Psoas muscle (tissue), 8 donors: ENCODE data around the gene BUD13. TPM values are rescaled to one million over a fixed set of nuclear protein-coding genes. Genes with fewer than 3 reads are reported as not detected.

Experiments used
- ATAC-seq, 4 donors: fragments of 200-7000 bp; cut with Tn5 transposase; one replicate each; pipeline ENCODE4 v1.9.1; 2020; ENCODE audit warnings: moderate library complexity in 3 of 4, mild to moderate bottlenecking in 2 of 4
- DNase-seq, 2 donors: peaks; one replicate each; pipeline ENCODE4 v3.0.0-alpha.2; 2020
- H3K27ac ChIP-seq: fragments of 200-600 bp; one replicate; pipeline ENCODE4 v1.8.0; 2022
- H3K27me3 ChIP-seq, 3 donors: fragments of 200-600 bp in 1 of 3; one replicate each; pipeline versions ENCODE4 v1.6.1 to v1.8.0; 2013 to 2022; ENCODE audit warnings: low read length in 2 of 3, mild to moderate bottlenecking in 2 of 3, moderate library complexity in 1 of 3; ENCODE audit not compliant: insufficient read depth in 3 of 3
- H3K36me3 ChIP-seq, 2 donors: fragments of 200-600 bp in 1 of 2; one replicate each; pipeline versions ENCODE4 v1.6.1 to v1.8.0; 2013 to 2022; ENCODE audit warnings: low read depth in 1 of 2, mild to moderate bottlenecking in 1 of 2, moderate library complexity in 1 of 2; ENCODE audit not compliant: insufficient read depth in 1 of 2
- H3K4me1 ChIP-seq: fragments of 200-600 bp; one replicate; pipeline ENCODE4 v1.8.0; 2022
- H3K4me3 ChIP-seq: fragments of 200-600 bp; one replicate; pipeline ENCODE4 v1.8.0; 2022; ENCODE audit warnings: mild to moderate bottlenecking
- H3K9me3 ChIP-seq: fragments of 200-600 bp; one replicate; pipeline ENCODE4 v1.8.0; 2022
- WGBS, 3 donors: extraction: QIAGEN DNeasy Blood & Tissue Kit; methylation state at CpG; one replicate each; pipeline versions ENCODE4 v1.1.6 to v1.1.7; 2013; 5-methylcytosine and 5-hydroxymethylcytosine counted together
- intact Hi-C, 2 donors: fragments of 100-400 bp; cut with DNase I; formaldehyde crosslinking; loops; one replicate each; pipeline versions ENCODE4 v1.11.0 to v1.14.2; 2022
- polyA plus RNA-seq, 3 donors: library from polyadenylated mRNA; stranded (reverse); fragments of 200-250 nt; gene quantifications; one replicate each; pipeline ENCODE4 v1.2.3, GENCODE V29; 2013
- total RNA-seq, 4 donors: library from RNA; stranded (reverse); fragmentation: NEBNext Ultra II Directional in 2 of 4; extraction: Animal tissue kit (Norgen Biotek cat#: 25700) in 2 of 4; gene quantifications; one replicate each; pipeline versions ENCODE4 v1.2.1 to v1.2.4, GENCODE V29; 2021 to 2023
- TF ChIP-seq, protein P1 (sequence below): fragments of 200-600 bp; IDR thresholded peaks from one replicate; pipeline ENCODE4 v1.8.0; 2022; ENCODE audit warnings: antibody characterized with exemption
- donor health status: healthy with polysubstance abuse.
- donor health status: DM: no; HTN: no; CAD: no; lungs with moderate emphysema.
- donor health status: Bipolar disorder and iron deficiency.
- donor health status: healthy.
- donor health status: DM: yes; HTN: yes; CAD: no.
- donor health status: DM: no; HTN: no; CAD: no.
- donor health status: DM: no; HTN: no; CAD: no.
- donor health status: DM: yes; HTN: yes; CAD: no.

BUD13 gene
- total and polyA plus RNA-seq, 7 donors = 8.6 to 17.1 (median 11.2) TPM

DNA sequence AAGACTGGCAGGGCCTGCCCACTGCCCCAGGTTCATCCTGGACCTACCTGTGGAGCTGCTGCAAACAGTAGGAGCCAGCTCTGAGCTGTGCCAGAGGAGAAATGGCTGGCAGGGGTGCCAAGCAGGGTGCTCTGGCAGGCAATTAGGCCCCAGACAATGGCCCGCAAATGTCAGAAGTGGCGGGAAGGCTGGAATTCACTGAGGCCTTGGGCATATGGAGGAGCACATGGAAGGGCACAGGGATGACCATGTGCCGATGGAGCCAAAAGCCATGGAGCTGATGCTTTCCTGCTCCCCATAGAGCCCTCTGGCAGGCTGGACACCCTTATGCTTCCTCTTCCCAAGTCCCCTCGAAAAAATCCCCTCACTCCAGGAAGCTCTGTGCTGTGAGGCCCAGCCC, 62.0 kb downstream of the BUD13 start:
- Histone ChIP-seq H3K27me3 (peaks cover 0 to 26% (median 0%) of the 10 kb centered on the region in 3 donors), H3K9me3 (peaks cover 4% of the 10 kb centered on the region), H3K27ac (no peak overlapping the region), H3K4me1 (peaks cover 4% of the 10 kb centered on the region), H3K36me3 (no peaks in the 10 kb centered on the region), H3K4me3 (no peak overlapping the region)
- TF ChIP-seq, protein P1, sequence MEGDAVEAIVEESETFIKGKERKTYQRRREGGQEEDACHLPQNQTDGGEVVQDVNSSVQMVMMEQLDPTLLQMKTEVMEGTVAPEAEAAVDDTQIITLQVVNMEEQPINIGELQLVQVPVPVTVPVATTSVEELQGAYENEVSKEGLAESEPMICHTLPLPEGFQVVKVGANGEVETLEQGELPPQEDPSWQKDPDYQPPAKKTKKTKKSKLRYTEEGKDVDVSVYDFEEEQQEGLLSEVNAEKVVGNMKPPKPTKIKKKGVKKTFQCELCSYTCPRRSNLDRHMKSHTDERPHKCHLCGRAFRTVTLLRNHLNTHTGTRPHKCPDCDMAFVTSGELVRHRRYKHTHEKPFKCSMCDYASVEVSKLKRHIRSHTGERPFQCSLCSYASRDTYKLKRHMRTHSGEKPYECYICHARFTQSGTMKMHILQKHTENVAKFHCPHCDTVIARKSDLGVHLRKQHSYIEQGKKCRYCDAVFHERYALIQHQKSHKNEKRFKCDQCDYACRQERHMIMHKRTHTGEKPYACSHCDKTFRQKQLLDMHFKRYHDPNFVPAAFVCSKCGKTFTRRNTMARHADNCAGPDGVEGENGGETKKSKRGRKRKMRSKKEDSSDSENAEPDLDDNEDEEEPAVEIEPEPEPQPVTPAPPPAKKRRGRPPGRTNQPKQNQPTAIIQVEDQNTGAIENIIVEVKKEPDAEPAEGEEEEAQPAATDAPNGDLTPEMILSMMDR = no peak
- no peak for ATAC-seq
- intact Hi-C loops = no loop called here
- WGBS, 3 donors = 77 to 99% (median 77%) methylated on average over 4 of the region's 4 CpGs
- DNase-seq = no peak

DNA sequence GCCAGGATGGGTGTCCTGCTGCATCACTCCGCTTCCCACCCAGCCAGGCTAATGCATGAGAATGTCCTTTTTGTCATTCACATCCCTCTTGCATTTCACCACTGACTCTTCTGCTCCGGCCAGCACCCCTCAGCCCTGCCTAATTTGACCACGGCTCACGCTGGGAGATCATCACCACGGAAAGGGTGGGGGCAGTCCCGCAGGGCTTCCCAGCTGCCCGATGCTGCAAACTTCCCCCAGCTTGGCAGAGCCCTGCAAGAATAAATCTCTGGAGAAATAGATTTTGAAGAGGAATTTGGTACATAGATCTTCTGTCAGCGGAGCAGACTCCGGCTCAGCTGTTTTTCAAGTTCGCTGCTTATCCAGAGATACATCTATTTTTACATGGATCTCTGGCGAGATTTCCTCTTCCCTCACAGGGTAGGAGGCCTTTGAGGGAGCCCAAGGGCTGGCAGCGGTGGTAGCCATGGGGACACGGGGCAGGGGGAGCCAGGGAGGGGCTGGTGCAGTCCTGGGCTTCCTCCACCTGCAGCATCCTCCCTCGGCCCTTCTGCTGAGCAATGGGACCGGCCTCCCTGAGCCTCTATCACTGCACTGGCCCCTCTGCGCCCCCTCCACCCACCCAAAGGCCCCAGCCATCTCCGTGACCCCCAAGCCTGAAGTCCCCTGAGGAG, 62.6 kb downstream of the BUD13 start:
- TF ChIP-seq, protein P1 = no peak
- Histone ChIP-seq H3K36me3 (no peaks in the 10 kb centered on the region), H3K4me1 (peaks cover 4% of the 10 kb centered on the region), H3K27me3 (peaks cover 0 to 26% (median 0%) of the 10 kb centered on the region in 3 donors), H3K4me3 (no peak overlapping the region), H3K27ac (no peak overlapping the region), H3K9me3 (peaks cover 4% of the 10 kb centered on the region)
- intact Hi-C loops = no loop called here
- DNase-seq (no peak), ATAC-seq (no peak)
- WGBS, 3 donors = 28 to 31% (median 29%) methylated on average over 16 to 17 of the region's 17 CpGs

DNA sequence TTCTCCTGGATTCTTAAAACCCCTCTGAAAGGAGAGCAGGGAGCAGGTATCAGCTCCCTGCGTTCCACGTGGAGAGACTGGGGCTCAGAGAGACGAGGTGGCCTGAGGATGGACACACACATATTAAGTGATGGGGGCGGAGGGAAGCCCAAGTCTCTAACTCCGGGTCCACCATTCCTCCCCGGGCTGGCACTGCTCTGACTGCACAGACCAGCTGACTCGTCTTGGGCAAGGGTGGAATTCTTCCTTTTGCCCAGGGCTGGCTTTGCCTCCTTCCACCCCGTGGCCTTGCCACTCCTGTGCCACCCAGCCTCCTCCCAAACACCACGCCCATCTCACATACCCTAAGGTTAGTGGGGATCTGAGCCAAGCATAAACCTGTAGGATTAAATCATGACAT, 65.0 kb downstream of the BUD13 start:
- H3K4me1 ChIP-seq = peaks cover 4% of the 10 kb centered on the region
- no peaks in the 10 kb centered on the region for H3K9me3 ChIP-seq
- no peaks in the 10 kb centered on the region for H3K36me3 ChIP-seq
- TF ChIP-seq, protein P1 = no peak
- DNase-seq (no peak), ATAC-seq (peak; percentile 28 to 56 (median 40))
- H3K4me3 ChIP-seq = peak overlapping the region; percentile 50
- intact Hi-C loops = no loop called here
- H3K27ac ChIP-seq = no peak overlapping the region
- peaks cover 0 to 19% (median 0%) of the 10 kb centered on the region in 3 donors for H3K27me3 ChIP-seq
- WGBS, 3 donors = 30 to 40% (median 38%) methylated on average over 9 of the region's 9 CpGs

DNA sequence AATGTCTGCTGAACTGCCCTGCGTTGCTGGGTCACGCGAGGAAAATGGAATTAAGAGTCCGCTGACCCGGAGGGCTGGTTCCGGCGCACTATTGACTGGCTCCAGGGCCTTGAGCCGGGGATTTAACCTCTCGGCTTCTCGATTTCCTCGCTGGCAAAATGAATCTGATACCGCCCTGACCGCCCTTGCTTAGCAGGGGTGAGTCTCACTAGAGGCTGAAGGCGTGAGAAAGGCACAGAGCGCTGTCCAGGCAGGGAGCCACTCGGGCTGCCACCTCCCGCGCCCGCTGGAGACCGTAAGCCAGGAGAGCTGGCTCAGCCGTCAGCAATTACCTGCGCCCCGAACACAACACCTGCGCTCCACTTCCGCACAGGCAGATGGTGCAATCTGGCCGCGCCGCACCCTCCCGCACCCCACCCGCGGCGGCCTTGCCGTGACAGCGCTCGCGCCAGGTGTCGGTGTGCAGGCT, 65.6 kb downstream of the BUD13 start:
- no peak for DNase-seq
- intact Hi-C loops = no loop called here
- peak overlapping the region; percentile 50 for H3K4me3 ChIP-seq

More for the DNA sequence above, 65.6 kb downstream of the BUD13 start:
- TF ChIP-seq, protein P1 = no peak
- Histone ChIP-seq H3K27me3 (peaks cover 0 to 15% (median 0%) of the 10 kb centered on the region in 3 donors), H3K27ac (no peak overlapping the region), H3K4me1 (peaks cover 4% of the 10 kb centered on the region), H3K36me3 (no peaks in the 10 kb centered on the region), H3K9me3 (no peaks in the 10 kb centered on the region)
- ATAC-seq = peak; percentile 52 to 67 (median 64)
- 11 to 19% (median 12%) methylated on average over 35 to 37 of the region's 37 CpGs for WGBS, 3 donors
